Urothelium cell line (cell line): ENCODE measurements around the gene VEZT.
"Not testable (repeated sequence)": the region's sequence is repeated elsewhere in the genome, so short reads cannot be mapped to it uniquely, and the experiment has no call there.

Source experiments
- DNase-seq: peaks from one replicate; pipeline ENCODE4 v3.0.0; 2011; ENCODE audit warnings: low spot score, mixed read lengths
- FAIRE-seq: peaks from 2 replicates; lab custom pipeline; 2011; peaks lifted over from hg19 to GRCh38; lab: Jason Lieb, UNC

The VEZT gene, protein sequence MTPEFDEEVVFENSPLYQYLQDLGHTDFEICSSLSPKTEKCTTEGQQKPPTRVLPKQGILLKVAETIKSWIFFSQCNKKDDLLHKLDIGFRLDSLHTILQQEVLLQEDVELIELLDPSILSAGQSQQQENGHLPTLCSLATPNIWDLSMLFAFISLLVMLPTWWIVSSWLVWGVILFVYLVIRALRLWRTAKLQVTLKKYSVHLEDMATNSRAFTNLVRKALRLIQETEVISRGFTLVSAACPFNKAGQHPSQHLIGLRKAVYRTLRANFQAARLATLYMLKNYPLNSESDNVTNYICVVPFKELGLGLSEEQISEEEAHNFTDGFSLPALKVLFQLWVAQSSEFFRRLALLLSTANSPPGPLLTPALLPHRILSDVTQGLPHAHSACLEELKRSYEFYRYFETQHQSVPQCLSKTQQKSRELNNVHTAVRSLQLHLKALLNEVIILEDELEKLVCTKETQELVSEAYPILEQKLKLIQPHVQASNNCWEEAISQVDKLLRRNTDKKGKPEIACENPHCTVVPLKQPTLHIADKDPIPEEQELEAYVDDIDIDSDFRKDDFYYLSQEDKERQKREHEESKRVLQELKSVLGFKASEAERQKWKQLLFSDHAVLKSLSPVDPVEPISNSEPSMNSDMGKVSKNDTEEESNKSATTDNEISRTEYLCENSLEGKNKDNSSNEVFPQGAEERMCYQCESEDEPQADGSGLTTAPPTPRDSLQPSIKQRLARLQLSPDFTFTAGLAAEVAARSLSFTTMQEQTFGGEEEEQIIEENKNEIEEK

DNA sequence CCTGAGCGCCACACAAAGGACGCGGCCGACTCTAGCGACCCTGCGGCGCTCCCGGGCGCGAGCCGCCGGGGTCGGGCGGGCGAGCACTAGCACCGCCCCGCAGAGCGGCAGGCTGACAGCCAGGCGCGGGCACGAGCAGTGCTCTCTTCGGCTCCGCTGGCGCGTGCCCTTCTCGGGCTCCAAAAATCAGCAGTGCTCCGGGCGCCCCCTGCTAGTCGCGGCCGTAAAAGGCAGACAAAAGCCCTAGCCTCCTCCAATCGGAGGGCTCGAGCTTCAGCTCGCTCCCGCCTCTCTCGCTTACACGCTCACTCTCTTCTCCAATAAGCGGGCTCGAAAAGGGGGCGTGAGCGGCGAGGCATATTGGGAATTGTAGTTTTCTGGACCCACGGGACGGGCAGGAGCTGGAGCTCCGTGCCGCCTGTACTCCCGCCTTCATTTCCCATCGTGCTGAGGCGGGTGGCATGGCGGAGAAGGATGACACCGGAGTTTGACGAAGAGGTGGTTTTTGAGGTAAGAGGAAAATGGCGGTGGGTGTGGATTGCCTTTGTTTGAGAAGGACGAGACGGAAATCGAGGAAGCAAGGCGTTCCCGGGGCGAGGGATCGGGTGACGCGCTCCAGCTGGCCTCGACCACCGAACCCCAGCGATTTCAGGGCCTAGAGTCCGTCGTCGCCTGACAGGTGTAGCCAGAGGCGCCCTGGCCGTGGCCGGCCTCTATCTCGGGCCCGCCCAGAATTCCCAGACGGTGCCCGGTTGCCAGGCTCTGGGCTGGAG lies at the start of gene VEZT, which contains the start of gene FGD6:
Gene VEZT (plus strand): TSS at position 431 of the 773 bp plus-strand sequence. CDS start 44 bp downstream, at position 475.
Gene FGD6 (minus strand): TSS at position 91 of the 773 bp plus-strand sequence. CDS start 227 bp downstream, outside the sequence.
- FAIRE-seq (peak; percentile 42), DNase-seq (peak; percentile 91)

DNA sequence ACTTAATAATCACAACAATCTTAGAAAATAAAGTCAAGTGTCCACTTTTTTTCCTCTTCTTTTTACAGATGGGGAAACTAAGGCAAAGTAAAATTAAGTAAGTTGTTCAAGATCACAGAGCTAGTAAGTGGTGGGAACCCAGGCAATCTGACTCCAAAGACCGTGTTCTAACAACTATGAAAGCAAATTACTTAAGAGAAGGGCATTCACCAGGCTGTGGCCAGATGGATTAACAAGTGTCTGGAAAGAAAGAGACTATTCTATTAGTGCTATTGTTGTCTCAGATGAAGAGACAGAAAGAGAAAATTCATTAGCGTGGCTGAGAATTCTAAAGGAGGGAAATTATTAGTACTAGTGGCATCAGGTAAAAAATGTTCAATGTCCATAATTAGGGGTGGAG lies 48.9 kb upstream of the VEZT start:
- DNase-seq (no peak), FAIRE-seq (no peak)

DNA sequence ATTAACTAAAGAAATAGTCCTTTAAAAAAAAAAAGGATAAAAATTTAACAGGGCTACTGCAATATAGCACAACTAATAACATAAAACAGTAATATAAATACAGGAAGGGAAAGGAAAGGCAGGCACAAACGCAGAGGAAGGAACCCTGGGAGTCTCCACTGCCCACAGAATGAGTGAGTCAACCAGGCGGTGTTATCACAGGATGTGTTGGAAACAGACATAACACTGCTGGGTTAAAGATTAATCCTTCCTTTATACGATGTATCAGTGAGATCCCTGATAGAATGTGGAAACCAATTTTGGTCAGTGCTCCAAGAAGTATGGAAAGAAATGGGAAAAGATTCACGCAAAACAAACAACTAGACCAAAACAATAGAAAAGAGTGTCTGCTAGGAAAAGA lies 48.2 kb upstream of the VEZT start:
- no peak for FAIRE-seq
- peak; percentile 21 for DNase-seq

DNA sequence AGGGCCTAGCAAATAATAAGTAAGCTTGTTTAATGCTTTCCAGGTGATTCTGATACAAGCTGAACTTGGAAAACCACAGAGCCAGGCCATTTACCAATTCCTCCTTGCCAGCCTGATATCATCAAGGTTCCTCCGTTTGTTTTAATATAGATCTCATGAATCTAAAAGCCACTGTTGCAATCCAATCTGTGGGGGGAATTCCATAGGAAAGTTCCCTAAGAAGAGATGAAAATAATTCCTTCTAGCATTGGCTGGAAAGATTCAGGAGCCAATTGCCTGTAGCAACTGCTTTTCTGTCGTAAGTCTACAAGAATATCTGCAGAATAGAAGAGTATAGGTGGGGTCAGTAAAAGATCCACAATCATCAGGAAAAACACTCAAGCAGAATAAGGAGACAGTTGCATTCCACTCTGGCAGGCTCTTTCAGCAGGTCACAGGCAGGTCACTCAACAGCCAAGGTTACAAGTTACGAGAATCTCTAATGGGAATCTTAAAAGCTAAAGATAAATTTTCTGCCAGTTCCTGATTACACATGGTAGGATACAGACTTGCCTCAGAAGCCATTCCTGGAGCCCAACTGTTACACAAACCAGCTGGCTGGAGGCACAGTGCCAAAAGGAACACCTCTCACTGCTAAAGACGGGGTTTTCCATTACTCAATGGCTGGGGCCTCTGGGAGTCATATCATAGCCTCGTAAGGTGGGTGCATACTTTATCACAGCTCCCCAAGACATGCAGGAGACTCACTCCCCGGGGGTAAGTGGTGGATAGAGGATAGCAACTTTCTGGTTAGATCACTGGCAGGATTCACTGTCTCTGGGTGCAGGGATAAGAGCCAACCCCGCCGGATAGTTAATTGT lies 44.0 kb upstream of the VEZT start:
- DNase-seq: no peak
- no peak for FAIRE-seq

DNA sequence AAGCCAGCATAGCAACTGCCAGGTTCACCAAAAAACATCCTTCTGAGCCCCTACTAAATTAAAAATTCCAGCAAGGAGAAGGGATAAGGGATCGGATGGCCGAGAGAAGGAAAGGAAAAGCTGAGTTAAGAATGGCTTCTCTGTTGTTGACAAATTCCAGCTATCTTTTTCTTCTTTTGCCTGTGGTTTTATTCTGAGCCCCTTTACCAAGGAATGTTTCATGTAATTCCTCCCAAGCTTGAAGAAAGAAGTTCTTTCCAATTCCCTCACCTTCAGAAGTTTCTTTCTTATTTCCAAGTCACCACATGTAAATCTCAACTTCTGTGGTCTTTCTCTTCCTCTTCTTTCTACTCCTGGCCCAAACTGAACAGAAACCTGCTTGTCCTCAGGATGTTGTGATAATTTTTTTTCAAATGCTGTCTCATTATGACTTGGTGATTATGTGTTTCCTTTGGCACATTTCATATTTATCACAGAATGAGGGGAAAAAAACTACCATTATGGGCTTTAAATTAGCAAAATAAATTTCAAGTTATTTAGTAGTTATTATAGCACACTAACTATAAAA lies 40.3 kb upstream of the VEZT start:
- FAIRE-seq (no peak), DNase-seq (no peak)

DNA sequence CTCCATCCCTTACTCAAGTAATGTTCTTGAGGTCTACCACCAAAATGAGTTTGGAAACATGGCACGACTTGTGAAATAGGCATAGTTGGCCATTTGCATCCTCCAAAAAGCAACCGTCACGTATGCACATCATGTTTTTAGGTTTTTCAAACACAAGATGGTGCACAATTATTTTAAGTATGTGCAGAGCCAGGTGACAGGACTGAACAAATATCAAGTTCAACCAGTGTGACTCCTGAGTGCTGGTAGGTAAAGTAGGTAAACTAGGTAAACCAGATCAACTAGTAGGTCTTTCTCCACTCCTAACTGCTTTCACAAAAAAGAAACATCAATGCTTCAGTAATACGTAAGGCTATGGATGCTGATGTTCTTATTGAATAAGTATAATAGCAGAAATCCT lies 39.5 kb upstream of the VEZT start:
- FAIRE-seq: no peak

DNA sequence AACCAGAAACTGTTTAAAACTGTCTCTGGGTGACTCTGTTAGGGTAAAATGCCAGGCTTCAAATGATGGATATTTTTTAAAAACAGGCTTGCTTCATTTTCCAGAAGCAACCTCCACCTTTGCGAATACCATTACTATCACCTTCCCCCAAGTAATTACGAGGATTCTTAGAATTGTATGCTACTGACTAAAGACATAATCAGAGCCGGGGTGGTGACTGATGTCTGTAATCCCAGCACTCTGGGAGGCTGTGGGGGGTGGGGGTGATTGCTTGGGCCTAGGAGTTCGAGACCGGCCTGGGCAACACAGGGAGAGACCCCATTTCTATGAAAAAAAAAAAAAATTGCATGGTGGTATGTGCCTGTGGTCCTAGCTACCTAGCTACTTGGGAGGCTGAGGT lies 38.6 kb upstream of the VEZT start:
- DNase-seq: no peak
- FAIRE-seq: no peak

More for the DNA sequence above, 39.5 kb upstream of the VEZT start:
- no peak for DNase-seq

DNA sequence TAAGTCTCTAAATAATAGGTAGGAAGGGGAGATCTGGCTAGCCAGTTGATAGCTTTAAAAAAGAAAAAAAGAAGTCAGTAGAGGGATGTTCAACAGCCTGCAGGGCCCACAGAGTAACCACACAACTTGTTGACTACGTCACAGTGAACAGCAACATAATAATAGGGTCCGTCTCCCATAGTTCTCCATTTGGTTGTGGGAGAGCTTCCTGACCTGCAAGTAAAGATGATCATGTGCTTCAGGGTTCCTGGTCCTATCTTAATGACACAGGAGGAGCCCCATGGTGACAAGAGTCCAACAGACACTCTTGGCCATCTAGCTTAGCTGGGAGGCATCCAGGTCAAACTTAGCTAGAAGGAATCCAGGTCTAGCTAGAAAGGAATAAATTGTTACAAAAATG lies 36.5 kb upstream of the VEZT start:
- DNase-seq: no peak
- FAIRE-seq: no peak

DNA sequence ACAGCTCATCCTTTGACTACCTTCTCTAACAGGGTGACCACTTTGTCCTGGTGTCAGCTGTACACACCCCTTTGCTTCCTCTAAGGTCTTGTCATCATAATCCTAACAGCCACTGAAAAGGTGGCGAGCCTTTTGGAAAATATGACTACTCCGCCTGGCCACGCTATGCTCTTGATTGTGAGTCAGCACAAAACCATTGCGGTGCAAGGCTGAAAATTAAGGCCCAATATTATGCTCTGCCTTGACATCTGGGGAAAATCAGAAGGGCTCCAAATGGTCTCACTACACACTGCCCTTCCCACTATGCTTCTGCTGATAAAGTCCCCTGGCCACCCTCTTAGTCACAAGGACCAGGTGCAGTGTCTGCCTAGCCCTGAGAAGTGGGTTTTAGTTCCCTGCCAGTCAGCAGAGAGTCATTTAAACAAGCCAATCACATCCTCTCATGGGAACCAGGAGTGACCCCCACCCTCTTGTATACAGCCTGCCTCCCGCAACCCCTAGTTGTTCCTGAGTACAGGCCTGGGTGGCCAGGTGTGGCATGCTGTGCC lies 34.7 kb upstream of the VEZT start:
- DNase-seq: peak; percentile 40
- FAIRE-seq: no peak

DNA sequence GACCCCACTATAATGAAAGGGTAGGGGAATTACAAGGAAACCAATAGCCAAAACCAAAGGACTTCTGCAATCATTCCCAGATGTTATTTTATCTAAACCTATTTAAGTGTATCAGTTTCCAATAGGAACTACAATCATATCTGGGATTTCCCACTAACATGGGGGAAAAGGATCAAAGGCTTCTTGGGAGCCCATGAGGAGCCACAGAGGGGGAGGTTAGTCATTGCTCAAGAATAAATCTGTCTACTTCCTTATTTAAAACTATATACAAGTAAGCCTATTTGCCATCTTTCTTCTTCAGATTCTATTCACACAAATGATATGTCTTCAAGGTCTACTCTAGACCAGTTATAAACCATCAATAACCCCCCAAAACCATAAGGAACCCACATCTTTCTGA lies 33.5 kb upstream of the VEZT start:
- no peak for DNase-seq
- no peak for FAIRE-seq

DNA sequence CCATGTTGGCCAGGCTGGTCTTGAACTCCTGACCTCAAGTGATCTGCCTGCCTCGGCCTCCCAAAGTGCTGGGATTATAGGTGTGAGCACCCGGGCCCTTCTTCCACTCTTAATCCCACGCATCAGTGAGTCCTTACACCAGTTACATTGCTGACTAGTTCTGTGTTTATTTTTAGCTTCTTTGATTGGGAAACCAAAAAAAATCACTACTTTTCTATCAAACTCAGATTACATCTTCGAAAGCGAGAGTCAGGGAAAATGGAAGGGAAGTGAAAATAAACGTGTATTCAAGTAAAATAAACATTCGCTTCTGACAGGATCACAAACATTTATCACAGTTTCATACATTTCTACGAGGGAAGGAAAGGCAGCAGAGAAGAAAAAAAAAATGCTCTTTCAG lies 32.5 kb upstream of the VEZT start:
- DNase-seq (no peak), FAIRE-seq (no peak)

DNA sequence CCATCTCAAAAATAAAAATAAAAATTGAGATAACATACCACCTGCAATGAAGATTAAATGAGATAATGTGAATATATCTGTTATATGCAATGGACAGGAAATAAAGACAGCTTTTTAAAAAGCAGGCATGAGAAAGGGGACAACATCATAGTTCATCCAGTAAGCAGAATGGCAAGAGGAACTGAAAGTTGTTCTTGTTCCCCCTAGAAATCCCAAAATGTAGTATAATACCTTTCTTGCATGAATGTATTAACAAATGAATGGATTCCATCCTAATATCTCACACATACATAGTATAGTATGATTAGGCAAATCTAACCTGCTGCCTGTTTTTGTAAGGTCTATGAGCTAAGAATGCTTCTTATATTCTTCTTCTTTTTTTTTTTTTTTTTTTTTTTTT lies 31.8 kb upstream of the VEZT start:
- FAIRE-seq (no peak), DNase-seq (no peak)

DNA sequence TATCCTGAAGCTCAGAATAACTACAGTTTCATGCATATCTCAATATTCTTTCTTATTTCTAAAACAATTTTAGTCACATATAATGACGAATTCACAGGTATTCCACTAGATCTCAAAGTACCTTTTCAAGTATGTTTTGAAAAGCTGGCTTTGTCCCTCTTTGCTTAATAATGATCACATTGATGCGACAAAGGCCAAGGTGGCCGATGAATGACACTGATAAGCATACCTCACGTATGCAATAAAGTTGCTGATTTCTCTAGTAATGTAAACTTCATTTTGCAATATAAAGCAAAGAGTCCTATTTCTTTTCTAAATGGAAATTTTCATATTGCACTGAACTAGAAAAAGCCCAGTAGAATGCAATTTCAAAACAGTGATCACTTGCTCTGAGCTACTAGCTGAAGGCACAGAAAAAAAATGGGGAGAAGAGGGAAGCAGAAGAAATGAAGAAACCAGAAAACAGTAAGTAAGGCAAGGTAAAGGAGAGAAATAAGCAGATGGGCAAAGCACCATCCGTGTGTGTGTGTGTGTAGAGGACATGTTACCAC lies 29.7 kb upstream of the VEZT start:
- FAIRE-seq: no peak
- no peak for DNase-seq

DNA sequence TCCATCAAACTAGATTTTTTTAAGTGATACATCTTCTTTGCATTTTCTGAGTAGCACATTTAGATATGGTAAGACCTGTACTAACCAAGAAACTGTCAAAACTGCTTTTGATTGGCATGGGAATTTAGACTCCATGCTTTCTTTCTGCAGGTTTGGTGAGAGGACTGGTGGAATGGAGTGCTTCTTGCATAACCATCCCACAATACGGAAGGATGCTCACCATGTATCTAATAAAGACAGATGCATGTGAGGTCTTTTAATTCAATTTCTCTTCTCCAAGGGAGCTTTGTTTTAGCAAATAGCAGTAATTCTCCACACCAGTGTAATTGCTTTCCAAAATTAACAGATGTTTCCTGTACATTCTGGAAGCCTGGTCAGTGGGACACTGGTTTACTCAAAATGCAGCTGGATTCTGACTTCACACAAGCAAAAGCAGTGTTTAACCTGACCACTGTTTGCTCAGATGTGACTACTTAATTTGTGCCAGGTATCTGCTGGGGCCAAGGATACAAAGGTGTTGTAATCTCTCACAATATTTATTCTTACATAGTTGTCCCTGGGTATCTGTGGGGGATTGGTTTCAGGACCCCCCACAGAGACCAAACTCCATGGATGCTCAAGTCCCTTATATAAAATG lies 26.4 kb upstream of the VEZT start:
- DNase-seq (no peak), FAIRE-seq (no peak)

DNA sequence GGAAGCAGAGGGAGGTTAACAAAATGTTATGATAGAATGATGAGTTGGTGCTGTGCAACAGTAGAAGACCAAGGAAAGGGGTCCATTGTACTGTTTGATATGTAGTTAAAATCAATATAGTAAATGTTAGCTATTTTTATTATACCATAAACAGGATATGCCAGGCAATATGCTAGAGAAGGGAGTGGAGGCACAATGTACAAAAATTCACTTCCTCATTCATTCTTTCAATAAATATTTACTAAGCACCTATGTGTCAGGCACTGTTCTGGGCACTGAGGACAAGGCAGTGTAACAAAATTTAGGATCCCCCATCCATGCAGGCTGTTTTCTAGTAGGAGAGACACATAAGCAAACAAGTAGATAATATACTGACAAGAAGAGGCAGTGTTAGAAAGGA lies 25.3 kb upstream of the VEZT start:
- FAIRE-seq (no peak), DNase-seq (no peak)

DNA sequence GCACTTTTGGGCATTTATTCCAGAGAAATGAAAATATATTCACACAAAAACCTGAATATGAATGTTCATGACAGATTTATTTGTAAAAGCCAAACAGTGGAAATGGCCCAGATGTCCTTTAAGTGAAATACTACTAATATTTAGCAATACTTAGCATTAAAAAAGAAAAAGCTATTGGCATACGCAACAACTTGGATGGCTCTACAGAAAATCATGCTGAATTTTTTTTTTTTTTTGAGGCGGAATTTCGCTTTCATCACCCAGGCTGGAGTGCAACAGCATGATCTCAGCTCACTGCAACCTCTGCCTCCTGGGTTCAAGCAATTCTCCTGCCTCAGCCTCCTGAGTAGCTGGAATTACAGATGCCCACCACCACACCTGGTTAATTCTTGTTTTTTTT lies 24.5 kb upstream of the VEZT start:
- no peak for FAIRE-seq
- no peak for DNase-seq

DNA sequence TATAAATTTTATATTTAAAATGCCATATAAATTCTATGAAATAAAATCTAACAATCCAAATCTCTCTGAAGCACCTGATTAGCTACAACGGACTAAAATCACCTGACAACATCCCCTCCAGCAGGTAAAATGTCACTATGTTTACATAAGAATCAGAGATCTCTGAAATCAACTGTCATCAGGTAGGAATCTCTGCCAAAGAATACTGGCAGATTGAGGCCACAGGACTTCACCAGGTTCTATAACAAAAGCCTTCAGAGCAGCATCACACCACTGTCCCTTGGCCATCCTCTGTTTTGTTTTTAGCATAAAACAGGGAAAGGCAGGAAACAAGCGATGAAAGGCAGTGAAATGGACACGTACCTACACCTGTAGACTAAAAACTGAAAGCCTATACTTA lies 22.5 kb upstream of the VEZT start:
- FAIRE-seq (no peak), DNase-seq (no peak)

DNA sequence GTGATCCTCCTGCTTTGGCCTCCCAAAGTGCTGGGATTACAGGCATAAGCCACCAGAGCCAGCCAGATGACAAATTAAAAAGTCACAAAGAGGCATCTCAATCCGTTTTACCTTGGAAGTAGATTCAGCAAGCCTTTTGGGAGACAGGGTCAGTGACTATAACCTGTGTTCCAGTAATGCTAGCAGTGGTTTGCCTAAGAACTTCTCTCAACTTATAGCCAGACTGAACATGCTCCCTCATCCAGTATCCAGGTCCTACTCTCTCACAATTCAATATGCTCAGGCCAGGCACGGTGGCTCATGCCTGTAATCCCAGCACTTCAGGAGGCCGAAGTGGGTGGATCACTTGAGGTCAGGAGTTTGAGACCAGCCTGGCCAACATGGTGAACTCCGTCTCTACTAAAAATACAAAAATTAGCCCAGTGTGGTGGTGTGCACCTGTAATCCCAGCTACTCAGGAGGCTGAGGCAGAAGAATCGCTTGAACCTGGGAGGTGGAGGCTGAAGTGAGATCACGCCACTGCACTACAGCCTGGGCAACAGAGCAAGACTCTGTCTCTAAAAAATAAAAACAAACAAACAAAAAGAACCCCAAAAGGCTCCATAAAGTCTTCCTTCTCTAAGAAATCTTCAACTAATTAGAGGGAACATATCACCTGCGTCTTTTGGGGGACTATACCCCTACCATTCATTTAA lies 20.6 kb upstream of the VEZT start:
- DNase-seq, FAIRE-seq: not testable (repeated sequence)
